NCI-H69 (cell line): ENCODE measurements around the gene DIP2C.
"Not testable (repeated sequence)": the region's sequence is repeated elsewhere in the genome, so short reads cannot be mapped to it uniquely, and the experiment has no call there.

Source experiments
- DNase-seq: peaks from one replicate; lab custom pipeline; 2025; lab: John Stamatoyannopoulos, UW

Gene DIP2C

DNA sequence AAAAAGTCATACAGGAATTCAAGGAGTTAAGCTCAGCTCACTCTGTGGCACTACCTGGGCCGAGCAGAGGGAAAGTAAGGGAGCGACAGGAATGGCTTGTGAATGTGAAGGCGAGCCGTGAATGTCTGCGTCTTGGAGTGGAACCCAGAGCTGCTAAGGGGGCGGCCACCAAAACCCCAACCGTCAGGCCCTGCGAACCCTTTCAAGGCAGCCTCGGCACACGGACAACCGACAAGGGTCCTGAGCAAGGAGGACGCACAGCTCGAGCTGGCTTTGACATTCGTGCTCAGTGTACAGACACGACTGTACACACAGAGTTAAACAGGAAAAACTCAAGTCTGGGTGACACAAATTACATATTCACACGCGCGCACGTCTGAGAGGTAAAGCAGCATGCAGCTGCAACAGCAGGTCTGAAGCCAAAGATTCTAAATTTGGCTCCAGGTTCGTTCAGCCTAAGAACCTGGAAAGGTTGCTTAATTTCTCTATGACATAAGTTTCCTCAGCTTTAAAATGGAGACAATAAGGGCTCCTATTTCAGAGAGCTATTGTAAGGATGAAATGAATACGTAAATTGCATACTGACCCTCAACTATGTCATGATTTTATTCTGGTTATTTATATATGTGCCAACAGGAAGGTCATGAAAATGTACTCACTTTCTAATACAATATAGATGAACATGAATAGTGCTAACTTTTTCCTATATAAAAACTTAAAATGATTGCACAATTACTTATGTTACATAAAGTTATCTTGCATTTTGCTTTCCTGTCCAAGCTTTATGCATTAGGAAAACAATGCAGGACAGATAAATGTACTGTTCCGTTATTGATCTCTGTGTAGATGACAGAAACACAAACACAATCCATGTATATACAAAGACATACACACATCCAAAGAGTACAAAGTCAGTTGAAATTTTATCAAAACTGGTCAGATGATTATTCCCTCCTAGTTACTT is 361.3 kb downstream of the DIP2C start:
- no peak for DNase-seq

GRCh38 chr10:326894-327635 is 362.4 kb downstream of the DIP2C start:
- DNase-seq = no peak

- no peak for DNase-seq
These were observed 363.1 kb downstream of the DIP2C start for GRCh38 chr10:326350-326749.

DNA sequence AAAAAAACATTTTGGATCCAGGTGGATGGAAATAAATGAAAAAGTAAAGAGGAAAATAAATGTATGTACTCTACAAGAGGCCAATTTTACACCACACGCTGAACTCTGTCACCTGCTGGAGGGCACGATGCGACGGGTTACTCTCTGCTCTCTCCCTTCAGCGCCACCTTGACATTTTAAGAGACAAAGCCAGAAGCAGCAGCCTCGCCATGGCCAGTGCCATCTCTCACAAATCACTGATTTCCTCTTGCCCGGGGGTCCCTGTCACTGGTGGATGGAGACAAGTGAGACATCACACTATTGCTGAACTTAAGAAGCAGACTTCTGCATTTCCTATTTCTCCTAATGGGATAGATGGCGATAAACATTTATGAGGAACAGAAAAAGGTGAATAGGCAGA is 364.2 kb downstream of the DIP2C start:
- no peak for DNase-seq

GRCh38 chr10:324593-324992 is 364.9 kb downstream of the DIP2C start:
- DNase-seq = no peak

DNA sequence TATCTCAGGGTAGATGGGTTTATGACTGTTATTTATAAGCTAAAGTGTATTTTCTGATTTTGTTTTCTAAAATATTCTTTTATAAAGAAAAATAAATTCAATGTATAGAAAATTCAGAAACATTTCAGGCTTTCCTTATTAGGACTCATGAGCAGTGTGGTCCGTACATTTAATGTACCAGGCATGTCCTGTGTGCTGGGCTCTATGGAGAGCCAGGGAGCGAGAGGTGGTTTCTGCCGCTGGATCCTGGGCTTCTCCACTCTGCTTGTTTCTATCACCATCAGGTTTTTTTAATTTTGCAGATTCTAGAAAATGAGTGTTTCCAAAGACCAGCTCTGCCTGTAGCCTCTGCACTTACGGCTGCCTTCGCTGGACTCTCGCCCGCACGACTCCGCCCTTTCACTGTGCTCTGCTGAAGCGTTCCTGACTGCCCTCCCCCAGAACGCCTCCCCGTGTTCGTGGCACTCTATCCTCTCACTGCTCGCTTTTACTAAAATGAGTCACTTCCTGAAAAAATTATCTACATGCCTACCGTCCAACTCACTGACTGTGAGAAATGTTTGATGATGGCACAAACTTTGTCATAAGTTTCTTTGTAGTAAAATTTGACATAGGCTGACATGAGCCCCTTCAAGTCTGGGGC is 365.7 kb downstream of the DIP2C start:
- DNase-seq = no peak

DNA sequence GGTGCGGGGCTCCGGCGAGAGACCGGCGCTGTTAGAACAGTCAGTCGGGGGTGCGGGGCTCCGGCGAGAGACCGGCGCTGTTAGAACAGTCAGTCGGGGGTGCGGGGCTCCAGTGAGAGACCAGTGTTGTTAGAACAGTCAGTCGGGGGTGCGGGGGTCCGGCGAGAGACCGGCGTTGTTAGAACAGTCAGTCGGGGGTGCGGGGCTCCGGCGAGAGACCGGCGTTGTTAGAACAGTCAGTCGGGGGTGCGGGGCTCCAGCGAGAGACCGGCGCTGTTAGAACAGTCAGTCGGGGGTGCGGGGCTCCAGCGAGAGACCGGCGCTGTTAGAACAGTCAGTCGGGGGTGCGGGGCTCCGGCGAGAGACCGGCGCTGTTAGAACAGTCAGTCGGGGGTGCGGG is 366.4 kb downstream of the DIP2C start:
- not testable (repeated sequence) for DNase-seq

GRCh38 chr10:320771-321170 is 368.7 kb downstream of the DIP2C start:
- no peak for DNase-seq

- no peak for DNase-seq
These were observed 371.5 kb downstream of the DIP2C start for GRCh38 chr10:317926-318325.

DNA sequence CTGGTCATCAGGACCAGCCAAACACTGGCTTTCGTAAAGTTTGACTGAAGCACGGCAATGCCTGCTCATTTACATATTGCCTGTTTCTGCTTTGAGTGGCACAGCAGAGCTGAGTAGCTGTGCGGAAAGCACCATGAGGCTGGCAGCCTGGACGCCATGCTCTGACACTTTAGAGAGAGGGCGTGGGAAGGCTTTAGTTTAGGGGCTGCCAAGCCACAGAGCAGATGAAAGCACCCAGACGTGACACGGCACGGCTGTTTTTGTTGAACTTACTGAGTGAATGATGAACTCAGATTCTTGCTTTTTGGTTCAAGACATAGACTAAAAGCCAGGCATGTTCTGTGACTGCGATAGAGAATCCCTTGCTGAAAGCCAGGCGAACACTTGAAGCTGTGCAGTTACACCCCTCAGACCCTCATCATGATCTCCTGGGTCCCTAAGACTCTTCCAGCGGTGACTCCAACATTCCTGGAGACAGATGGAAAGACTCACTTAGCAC is 372.1 kb downstream of the DIP2C start:
- DNase-seq = no peak

DNA sequence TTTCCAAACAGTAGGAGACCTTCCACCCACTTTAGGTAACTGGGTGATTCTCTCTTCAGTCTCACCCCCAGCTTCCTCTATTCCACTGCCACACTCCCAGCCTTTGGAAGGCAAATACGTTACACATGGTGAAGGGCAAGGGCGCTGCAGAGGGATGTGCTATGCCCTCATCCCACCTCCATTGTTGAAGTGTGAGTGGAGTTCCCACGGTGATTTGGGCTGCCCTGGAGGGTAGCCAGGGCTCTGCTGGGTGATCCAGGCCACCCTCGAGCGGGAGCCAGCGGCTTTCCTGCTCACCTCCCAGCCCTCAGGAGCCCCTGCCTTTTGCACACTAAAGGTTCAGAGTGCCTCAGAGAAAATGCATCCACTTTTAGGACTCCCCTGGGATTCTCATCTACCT is 373.1 kb downstream of the DIP2C start:
- DNase-seq = no peak

GRCh38 chr10:314871-315270 is 374.6 kb downstream of the DIP2C start:
- DNase-seq = no peak

GRCh38 chr10:314381-314780 is 375.1 kb downstream of the DIP2C start:
- DNase-seq = no peak

DNA sequence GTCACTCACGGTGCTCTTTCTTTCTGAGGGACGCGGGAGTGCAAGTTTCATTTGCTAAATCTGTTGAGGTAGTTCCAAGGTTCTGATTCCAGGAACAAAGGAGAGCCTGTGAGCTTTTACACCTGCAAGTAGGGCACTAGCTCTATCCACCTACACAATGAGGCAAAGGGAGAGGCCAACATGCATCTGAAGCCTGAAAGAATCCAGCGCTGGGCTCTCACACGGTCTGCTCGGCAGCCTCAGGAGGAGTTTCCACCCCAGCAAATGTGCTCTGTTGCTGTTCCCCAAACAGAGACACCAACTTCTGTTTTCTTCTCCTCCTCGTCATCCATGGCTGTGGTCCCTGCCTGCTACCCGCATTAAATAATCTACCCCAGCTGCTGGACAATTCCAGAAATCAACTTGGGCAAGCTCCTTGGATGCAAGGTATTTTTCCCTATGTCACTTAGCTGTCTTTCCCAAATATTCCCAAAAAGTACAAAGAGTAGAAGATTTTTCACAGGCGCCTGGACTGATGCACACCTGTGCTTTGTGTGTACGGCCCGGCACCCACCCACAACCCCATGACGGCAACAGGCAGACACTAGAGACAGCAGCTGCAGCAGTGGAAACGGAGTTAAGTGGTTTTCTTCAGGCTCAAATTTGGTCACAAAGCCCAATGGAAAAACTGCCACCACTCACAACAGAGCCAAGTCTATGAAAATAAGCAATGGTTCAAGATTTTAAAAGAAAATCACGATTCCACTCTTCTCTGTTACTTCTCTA is 377.4 kb downstream of the DIP2C start:
- no peak for DNase-seq

DNA sequence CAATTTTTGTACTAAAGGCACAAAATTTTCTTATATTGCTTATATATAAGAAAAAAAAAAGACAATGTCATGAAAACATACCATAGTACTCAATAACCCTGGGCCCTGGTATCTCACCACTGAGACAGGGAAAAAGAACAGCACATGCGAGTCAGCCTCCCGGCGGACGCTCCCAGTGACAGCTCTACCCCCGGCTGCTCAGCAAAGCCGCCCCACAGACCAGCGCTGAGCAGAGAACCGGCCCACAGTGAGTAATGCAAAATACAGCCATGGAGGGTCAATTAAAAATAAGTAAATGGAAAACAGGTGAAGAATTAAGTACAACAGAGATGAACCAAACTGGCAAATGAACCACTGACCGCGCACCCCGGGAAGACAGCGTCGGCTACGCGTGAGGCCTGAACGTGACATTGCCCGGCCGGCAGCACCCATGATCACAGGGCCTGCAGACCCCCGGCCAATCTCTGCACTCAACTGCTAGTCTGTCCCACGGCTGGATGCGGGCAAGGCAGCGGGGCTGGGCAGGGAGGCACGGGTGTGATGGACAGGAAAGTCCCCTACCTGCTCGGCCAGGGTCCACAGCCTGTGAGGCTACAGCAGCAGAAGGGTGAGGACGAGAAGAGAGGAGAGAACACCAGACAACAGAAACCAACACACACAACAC is 378.4 kb downstream of the DIP2C start:
- DNase-seq = no peak

- no peak for DNase-seq
These were observed 379.1 kb downstream of the DIP2C start for GRCh38 chr10:310371-310770.

- no peak for DNase-seq
These were observed 380.8 kb downstream of the DIP2C start for GRCh38 chr10:308572-309085.

GRCh38 chr10:308101-308500 is 381.4 kb downstream of the DIP2C start:
- DNase-seq = no peak

GRCh38 chr10:307659-308058 is 381.8 kb downstream of the DIP2C start:
- no peak for DNase-seq

DNA sequence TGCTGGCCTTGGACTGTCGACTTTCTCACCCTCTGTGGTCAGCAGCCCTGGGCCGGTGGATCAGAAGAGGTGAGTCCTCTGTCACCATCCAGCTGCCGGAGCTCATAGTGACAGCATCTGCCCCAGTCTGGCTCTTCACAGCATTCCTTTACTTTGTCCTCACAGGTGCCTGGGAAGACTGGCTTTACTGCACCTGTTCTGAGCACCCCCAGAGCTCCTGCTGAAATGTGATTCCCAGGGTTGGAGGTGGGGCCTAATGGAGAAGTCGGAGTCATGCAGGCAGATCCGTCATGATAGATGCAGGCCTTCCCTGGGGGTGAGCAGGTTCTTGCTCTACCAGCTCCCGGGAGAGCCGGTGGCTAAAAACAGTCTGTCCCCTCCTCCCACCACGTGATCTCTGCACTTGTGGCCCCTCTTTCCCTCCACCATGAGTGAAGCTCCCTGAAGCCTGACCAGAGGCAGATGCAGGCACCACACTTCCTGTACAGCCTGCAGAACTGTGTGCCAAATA is 382.7 kb downstream of the DIP2C start:
- peak; percentile 1 for DNase-seq
